Kidney (tissue), 14 donors: ENCODE data around the gene TTLL11. TPM values are rescaled to one million over a fixed set of nuclear protein-coding genes. Genes with fewer than 3 reads are reported as not detected.
A peak's percentile ranks its signal among the peaks of the same experiment; 100 is the strongest.

Experiments used
- DNase-seq, 5 donors: peaks; one replicate each; pipeline ENCODE4 v3.0.0-alpha.2; 2013 to 2020
- FAIRE-seq: peaks from 2 replicates; lab custom pipeline; 2012; peaks lifted over from hg19 to GRCh38; lab: Jason Lieb, UNC
- H3K27ac ChIP-seq, 2 donors: one replicate each; pipeline ENCODE4 v1.7.0; 2013; ENCODE audit warnings: low read depth in 2 of 2, low read length in 2 of 2, inconsistent platforms in 1 of 2
- H3K27me3 ChIP-seq: one replicate; pipeline ENCODE4 v1.7.1; 2013; ENCODE audit warnings: low read length, inconsistent platforms; ENCODE audit not compliant: control insufficient read depth, insufficient read depth
- H3K36me3 ChIP-seq, 3 donors: one replicate each; pipeline versions ENCODE4 v1.7.0 to v1.7.1; 2013; ENCODE audit warnings: low read length in 3 of 3, control low read depth in 1 of 3, inconsistent platforms in 1 of 3; ENCODE audit not compliant: insufficient read depth in 3 of 3, control insufficient read depth in 2 of 3
- H3K4me1 ChIP-seq, 3 donors: one replicate each; pipeline versions ENCODE4 v1.7.0 to v1.7.1; 2013; ENCODE audit warnings: low read length in 3 of 3, inconsistent platforms in 1 of 3, low read depth in 1 of 3; ENCODE audit not compliant: control insufficient read depth in 2 of 3, insufficient read depth in 2 of 3
- H3K4me3 ChIP-seq, 3 donors: one replicate each; pipeline versions ENCODE4 v1.7.0 to v1.8.1; 2013; ENCODE audit warnings: low read length in 3 of 3, control low read depth in 1 of 3, inconsistent platforms in 1 of 3
- H3K9ac ChIP-seq, 3 donors: one replicate each; pipeline versions ENCODE4 v1.7.0 to v1.7.1; 2013; ENCODE audit warnings: low read length in 3 of 3, control low read depth in 1 of 3, inconsistent platforms in 1 of 3
- H3K9me3 ChIP-seq, 3 donors: one replicate each; pipeline versions ENCODE4 v1.7.0 to v1.7.1; 2013; ENCODE audit warnings: low read length in 3 of 3, control low read depth in 1 of 3, inconsistent platforms in 1 of 3; ENCODE audit not compliant: control insufficient read depth in 2 of 3, insufficient read depth in 1 of 3
- CTCF ChIP-seq: IDR thresholded peaks from 3 replicates; pipeline ENCODE4 v1.5.1; 2012; ENCODE audit warnings: mild to moderate bottlenecking, moderate library complexity, borderline replicate concordance; ENCODE audit not compliant: insufficient read depth; ENCODE audit errors: extremely low read depth
- intact Hi-C: fragments of 100-400 bp; cut with DNase I; formaldehyde crosslinking; loops from one replicate; pipeline ENCODE4 v1.11.1; 2022
- polyA plus RNA-seq: library from polyadenylated mRNA; stranded (reverse); fragments of 350-450 nt; fragmentation: Illumina TruSeq; extraction: RNeasy Lipid Tissue Mini Kit (QIAGEN cat#74804); gene quantifications from one replicate; pipeline ENCODE4 v1.2.3, GENCODE V29; 2014; ENCODE audit warnings: low read depth, low replicate concordance; ENCODE audit not compliant: insufficient read depth
- total RNA-seq: library from RNA; stranded (reverse); fragmentation: NEBNext Ultra II Directional; extraction: Animal tissue kit (Norgen Biotek cat#: 25700); gene quantifications from one replicate; pipeline ENCODE4 v1.2.1, GENCODE V29; 2021
- donor health status: control.
- donor health status: control.
- donor health status: control.
- donor health status: control.
- donor health status: control.
- donor health status: DM: yes; HTN: yes; CAD: no.
- donor health status: Normal renal cell carcinoma (clear cell type).

Gene TTLL11
- total and polyA plus RNA-seq, 2 donors from 2014 or later, result 2.3 to 10.0 TPM

GRCh38 chr9:121783521-121784507 is 309.3 kb downstream of the TTLL11 start:
- H3K27me3 ChIP-seq, result no peaks in the 10 kb centered on the region
- no peak overlapping the region for H3K27ac ChIP-seq
- DNase-seq (peak in 3 of 5 donors; percentile 13 to 67 (median 45)), FAIRE-seq (no peak)
- H3K9ac ChIP-seq, result no peak overlapping the region
- H3K4me1 ChIP-seq, result no peaks in the 10 kb centered on the region
- intact Hi-C loops, result no loop called here
- H3K9me3 ChIP-seq, result no peaks in the 10 kb centered on the region
- H3K4me3 ChIP-seq, result no peak overlapping the region
- TF ChIP-seq CTCF, result no peak
- peaks cover 0 to 20% (median 12%) of the 10 kb centered on the region in 3 donors for H3K36me3 ChIP-seq

GRCh38 chr9:121783111-121783510 is 310.0 kb downstream of the TTLL11 start:
- FAIRE-seq (no peak), DNase-seq (no peak)
- Histone ChIP-seq H3K4me3 (no peak overlapping the region), H3K4me1 (no peaks in the 10 kb centered on the region), H3K27ac (no peak overlapping the region), H3K27me3 (no peaks in the 10 kb centered on the region), H3K9ac (no peak overlapping the region), H3K9me3 (peaks cover 0 to 1% (median 0%) of the 10 kb centered on the region in 3 donors), H3K36me3 (peaks cover 2 to 20% (median 12%) of the 10 kb centered on the region in 3 donors)
- TF ChIP-seq CTCF, result no peak
- intact Hi-C loops, result no loop called here

- H3K4me3 ChIP-seq, result no peak overlapping the region
- no peak for FAIRE-seq
- no peak overlapping the region for H3K27ac ChIP-seq
- intact Hi-C loops, result no loop called here
- H3K4me1 ChIP-seq, result no peaks in the 10 kb centered on the region
- peaks cover 2 to 20% (median 15%) of the 10 kb centered on the region in 3 donors for H3K36me3 ChIP-seq
- no peaks in the 10 kb centered on the region for H3K27me3 ChIP-seq
- no peak overlapping the region for H3K9ac ChIP-seq
- TF ChIP-seq CTCF, result no peak
- DNase-seq, result peak in 2 of 5 donors; percentile 7 to 37
- H3K9me3 ChIP-seq, result peaks cover 0 to 4% (median 0%) of the 10 kb centered on the region in 3 donors
These were observed 310.5 kb downstream of the TTLL11 start for GRCh38 chr9:121782514-121783110.
